GM18526 (cell line): ENCODE results near the gene NUDT8.

Source experiments
- POLR2A ChIP-seq: IDR thresholded peaks from 3 replicates; pipeline ENCODE4 v1.6.1; 2011; ENCODE audit not compliant: insufficient read length; ENCODE audit errors: extremely low read depth

Gene NUDT8

DNA sequence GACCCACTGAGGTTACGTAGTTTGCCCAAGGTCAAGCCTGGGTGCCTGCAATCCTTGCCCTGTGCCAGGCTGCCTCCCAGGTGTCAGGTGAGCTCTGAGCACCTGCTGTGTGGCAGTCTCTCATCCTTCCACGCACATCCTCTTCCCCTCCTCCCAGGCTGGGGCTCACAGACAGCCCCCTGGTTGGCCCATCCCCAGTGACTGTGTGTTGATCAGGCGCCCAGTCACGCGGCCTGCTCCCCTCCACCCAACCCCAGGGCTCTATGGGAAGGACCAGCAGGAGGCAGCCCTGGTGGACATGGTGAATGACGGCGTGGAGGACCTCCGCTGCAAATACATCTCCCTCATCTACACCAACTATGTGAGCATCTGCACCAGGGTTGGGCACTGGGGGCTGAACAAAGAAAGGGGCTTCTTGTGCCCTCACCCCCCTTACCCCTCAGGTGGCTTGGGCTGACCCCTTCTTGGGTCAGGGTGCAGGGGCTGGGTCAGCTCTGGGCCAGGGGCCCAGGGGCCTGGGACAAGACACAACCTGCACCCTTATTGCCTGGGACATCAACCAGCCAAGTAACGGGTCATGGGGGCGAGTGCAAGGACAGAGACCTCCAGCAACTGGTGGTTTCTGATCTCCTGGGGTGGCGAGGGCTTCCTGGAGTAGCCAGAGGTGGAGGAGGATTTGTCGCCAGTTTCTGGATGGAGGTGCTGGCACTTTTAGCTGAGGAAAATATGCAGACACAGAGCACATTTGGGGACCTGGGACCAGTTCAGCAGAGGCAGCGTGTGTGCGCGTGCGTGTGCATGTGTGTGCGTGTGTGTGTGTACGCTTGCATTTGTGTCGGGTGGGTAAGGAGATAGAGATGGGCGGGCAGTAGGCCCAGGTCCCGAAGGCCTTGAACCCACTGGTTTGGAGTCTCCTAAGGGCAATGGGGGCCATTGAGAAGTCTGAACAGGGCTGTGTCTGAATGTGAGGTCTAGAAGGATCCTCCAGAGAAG lies 44.6 kb downstream of the NUDT8 start:
- TF ChIP-seq POLR2A = no peak

DNA sequence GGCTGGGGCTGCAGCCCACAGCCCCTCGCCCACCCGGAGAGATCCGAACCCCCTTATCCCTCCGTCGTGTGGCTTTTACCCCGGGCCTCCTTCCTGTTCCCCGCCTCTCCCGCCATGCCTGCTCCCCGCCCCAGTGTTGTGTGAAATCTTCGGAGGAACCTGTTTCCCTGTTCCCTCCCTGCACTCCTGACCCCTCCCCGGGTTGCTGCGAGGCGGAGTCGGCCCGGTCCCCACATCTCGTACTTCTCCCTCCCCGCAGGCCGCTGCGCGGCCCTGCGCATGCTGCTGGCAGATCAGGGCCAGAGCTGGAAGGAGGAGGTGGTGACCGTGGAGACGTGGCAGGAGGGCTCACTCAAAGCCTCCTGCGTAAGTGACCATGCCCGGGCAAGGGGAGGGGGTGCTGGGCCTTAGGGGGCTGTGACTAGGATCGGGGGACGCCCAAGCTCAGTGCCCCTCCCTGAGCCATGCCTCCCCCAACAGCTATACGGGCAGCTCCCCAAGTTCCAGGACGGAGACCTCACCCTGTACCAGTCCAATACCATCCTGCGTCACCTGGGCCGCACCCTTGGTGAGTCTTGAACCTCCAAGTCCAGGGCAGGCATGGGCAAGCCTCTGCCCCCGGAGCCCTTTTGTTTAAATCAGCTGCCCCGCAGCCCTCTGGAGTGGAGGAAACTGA lies 45.4 kb downstream of the NUDT8 start:
- TF ChIP-seq POLR2A = no peak

DNA sequence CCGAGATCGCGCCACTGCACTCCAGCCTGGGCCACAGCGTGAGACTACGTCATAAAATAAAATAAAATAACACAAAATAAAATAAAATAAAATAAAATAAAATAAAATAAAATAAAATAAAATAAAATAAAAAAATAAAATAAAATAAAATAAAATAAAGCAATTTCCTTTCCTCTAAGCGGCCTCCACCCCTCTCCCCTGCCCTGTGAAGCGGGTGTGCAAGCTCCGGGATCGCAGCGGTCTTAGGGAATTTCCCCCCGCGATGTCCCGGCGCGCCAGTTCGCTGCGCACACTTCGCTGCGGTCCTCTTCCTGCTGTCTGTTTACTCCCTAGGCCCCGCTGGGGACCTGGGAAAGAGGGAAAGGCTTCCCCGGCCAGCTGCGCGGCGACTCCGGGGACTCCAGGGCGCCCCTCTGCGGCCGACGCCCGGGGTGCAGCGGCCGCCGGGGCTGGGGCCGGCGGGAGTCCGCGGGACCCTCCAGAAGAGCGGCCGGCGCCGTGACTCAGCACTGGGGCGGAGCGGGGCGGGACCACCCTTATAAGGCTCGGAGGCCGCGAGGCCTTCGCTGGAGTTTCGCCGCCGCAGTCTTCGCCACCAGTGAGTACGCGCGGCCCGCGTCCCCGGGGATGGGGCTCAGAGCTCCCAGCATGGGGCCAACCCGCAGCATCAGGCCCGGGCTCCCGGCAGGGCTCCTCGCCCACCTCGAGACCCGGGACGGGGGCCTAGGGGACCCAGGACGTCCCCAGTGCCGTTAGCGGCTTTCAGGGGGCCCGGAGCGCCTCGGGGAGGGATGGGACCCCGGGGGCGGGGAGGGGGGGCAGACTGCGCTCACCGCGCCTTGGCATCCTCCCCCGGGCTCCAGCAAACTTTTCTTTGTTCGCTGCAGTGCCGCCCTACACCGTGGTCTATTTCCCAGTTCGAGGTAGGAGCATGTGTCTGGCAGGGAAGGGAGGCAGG lies 46.2 kb downstream of the NUDT8 start, which contains the start of gene GSTP1:
Gene GSTP1 (plus strand): TSS at position 566 of the 958 bp plus-strand sequence. CDS start 32 bp downstream, at position 598.
- peak; percentile 99 for TF ChIP-seq POLR2A

DNA sequence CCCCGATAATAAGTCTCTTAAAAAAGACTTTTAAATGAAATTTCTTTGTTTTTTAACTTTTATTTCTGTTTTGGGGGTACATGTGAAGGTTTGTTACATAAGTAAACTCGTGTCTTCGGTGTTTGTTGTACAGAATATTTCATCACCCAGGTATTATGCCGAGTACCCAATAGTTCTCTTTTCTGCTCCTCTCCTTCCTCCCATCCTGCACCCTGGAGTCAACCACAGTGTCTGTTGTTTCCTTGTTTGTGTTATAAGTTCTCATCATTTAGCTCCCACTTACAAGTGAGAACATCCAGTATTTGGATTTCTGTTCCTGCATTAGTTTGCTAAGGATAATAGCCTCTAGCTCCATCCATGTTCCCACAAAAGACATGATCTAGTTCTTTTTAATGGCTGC lies 47.7 kb downstream of the NUDT8 start:
- TF ChIP-seq POLR2A = no peak

DNA sequence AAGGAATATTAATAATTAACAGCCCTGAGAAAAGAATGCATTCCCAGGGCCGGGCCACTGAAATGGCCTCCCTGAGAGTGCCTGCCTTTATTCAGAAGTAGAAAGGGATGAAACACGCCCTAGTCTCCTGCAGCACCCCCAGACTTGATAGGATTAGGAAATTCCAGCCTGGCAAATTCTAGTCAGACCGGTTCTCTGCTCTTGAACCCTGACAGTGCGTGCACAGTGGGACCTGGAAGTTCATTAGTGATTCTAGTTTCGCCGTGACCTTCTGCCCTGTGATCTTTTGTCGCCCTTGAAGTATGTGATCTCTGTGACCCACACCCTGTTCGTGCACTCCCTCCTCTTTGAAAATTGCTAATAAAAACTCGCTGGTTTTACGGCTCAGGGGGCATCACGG lies 48.3 kb downstream of the NUDT8 start:
- no peak for TF ChIP-seq POLR2A

DNA sequence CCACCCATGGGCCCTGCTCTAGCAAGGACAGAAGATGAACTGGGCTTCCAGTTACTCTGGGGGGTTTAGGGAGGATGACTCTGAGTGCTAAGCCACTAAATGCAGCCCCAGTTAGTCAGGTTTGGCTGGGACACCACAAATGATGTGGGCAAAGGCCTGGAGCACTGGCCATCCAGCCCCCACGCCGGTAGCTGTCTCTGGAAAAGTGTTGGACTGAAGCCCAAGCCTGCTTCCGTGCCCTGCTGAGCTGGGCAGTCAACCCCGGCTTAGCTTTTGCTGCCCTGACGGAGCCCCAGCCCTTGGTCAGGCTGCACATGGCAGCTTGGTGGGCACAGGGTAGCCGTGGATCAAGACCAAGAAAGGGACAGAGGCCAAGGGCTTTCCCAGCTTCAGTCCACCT lies 51.8 kb downstream of the NUDT8 start:
- TF ChIP-seq POLR2A = no peak
